Kidney capillary endothelial cell (primary cell): ENCODE measurements around the gene MED25.

Experiments used
- DNase-seq: peaks from one replicate; pipeline ENCODE4 v3.0.0-alpha.2; 2018; ENCODE audit warnings: low spot score

Gene MED25

GRCh38 chr19:49873834-49874233 lies 55.7 kb downstream of the MED25 start:
- no peak for DNase-seq

GRCh38 chr19:49874503-49875157 lies 56.5 kb downstream of the MED25 start:
- no peak for DNase-seq

GRCh38 chr19:49875177-49875576 lies 57.1 kb downstream of the MED25 start:
- DNase-seq: no peak

GRCh38 chr19:49875857-49876421 lies 57.9 kb downstream of the MED25 start:
- no peak for DNase-seq

GRCh38 chr19:49876422-49877019 lies 58.4 kb downstream of the MED25 start:
- peak; percentile 99 for DNase-seq

GRCh38 chr19:49877020-49877878 lies 59.2 kb downstream of the MED25 start, which contains the start of the genes AKT1S1 and TBC1D17:
AKT1S1 (minus strand) TSS chr19:49877355; CDS start chr19:49873295, 4,060 bp downstream.
TBC1D17 (plus strand) TSS chr19:49877702; CDS start chr19:49877724, 22 bp downstream.
- DNase-seq: peak; percentile 99

GRCh38 chr19:49877879-49878743 lies 60.0 kb downstream of the MED25 start:
- peak; percentile 93 for DNase-seq

GRCh38 chr19:49878744-49879070 lies 60.6 kb downstream of the MED25 start:
- no peak for DNase-seq

GRCh38 chr19:49879243-49879963 lies 61.3 kb downstream of the MED25 start:
- DNase-seq: no peak

- no peak for DNase-seq
Measured at GRCh38 chr19:49880162-49880869, 62.2 kb downstream of the MED25 start.

GRCh38 chr19:49881186-49881585 lies 63.1 kb downstream of the MED25 start:
- DNase-seq: no peak

- DNase-seq: no peak
Measured at GRCh38 chr19:49881672-49882394, 63.7 kb downstream of the MED25 start.

GRCh38 chr19:49882643-49883042 lies 64.6 kb downstream of the MED25 start:
- DNase-seq: no peak

- no peak for DNase-seq
Measured at GRCh38 chr19:49883094-49883493, 65.0 kb downstream of the MED25 start.

- DNase-seq: no peak
Measured at GRCh38 chr19:49884109-49884508, 66.0 kb downstream of the MED25 start.

- DNase-seq: no peak
Measured at GRCh38 chr19:49884760-49885159, 66.7 kb downstream of the MED25 start.
